Vagina (tissue), 2 donors: ENCODE results near the gene MTF1.

Experiments
- POLR2A ChIP-seq, 2 donors: fragments of 450-650 bp; IDR thresholded peaks; one replicate each; pipeline ENCODE4 v1.6.1; 2017; ENCODE audit warnings: antibody characterized with exemption in 2 of 2, mild to moderate bottlenecking in 2 of 2, moderate library complexity in 2 of 2
- POLR2AphosphoS5 ChIP-seq, 2 donors: sonication (generic); formaldehyde crosslinking; IDR thresholded peaks; one replicate each; pipeline ENCODE4 v1.9.0; 2017; ENCODE audit warnings: antibody characterized with exemption in 2 of 2, mild to moderate bottlenecking in 2 of 2, low read depth in 1 of 2; ENCODE audit not compliant: insufficient read depth in 1 of 2
- TF ChIP-seq, protein P1 (sequence below), 3 experiments: fragments of 450-650 bp in 2 of 3; fragments of 200-600 bp in 1 of 3; sonication (generic) in 1 of 3; IDR thresholded peaks; one replicate each; pipeline ENCODE4 v1.5.1; 2017 to 2019; ENCODE audit warnings: antibody characterized with exemption in 3 of 3, mild to moderate bottlenecking in 2 of 3, moderate library complexity in 2 of 3

GRCh38 chr1:37883671-37884070 is 24.3 kb upstream of the MTF1 start:
- TF ChIP-seq POLR2AphosphoS5 (IDR thresholded peaks at IDR 0.05; ENCODE audit: insufficient read depth in 1 of 2, low read depth in 1 of 2) (no peak), POLR2A (IDR thresholded peaks at IDR 0.05) (no peak)
- TF ChIP-seq, protein P1, sequence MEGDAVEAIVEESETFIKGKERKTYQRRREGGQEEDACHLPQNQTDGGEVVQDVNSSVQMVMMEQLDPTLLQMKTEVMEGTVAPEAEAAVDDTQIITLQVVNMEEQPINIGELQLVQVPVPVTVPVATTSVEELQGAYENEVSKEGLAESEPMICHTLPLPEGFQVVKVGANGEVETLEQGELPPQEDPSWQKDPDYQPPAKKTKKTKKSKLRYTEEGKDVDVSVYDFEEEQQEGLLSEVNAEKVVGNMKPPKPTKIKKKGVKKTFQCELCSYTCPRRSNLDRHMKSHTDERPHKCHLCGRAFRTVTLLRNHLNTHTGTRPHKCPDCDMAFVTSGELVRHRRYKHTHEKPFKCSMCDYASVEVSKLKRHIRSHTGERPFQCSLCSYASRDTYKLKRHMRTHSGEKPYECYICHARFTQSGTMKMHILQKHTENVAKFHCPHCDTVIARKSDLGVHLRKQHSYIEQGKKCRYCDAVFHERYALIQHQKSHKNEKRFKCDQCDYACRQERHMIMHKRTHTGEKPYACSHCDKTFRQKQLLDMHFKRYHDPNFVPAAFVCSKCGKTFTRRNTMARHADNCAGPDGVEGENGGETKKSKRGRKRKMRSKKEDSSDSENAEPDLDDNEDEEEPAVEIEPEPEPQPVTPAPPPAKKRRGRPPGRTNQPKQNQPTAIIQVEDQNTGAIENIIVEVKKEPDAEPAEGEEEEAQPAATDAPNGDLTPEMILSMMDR (IDR thresholded peaks at IDR 0.05): no peak
